RWPE2 (cell line): Measurements from ENCODE around the gene HDAC4.

Experiments used
- ATAC-seq: fragments of 200-7000 bp; cut with Tn5 transposase; 3 replicates; pipeline ENCODE4 v1.9.1; 2021; ENCODE audit warnings: low read depth
- DNase-seq: peaks from one replicate; pipeline ENCODE4 v3.0.0-alpha.2; 2020; ENCODE audit warnings: low spot score
- H3K27ac ChIP-seq: fragments of 450-650 bp; 2 replicates; pipeline ENCODE4 v1.5.1; 2017; ENCODE audit warnings: mild to moderate bottlenecking; ENCODE audit not compliant: poor library complexity, severe bottlenecking
- H3K27me3 ChIP-seq: fragments of 250-450 bp; sonication (Bioruptor Pico); 2 replicates; pipeline ENCODE4 v1.5.1; 2021; ENCODE audit warnings: mild to moderate bottlenecking, moderate library complexity; ENCODE audit not compliant: insufficient read depth, poor library complexity, severe bottlenecking
- H3K36me3 ChIP-seq: fragments of 250-450 bp; sonication (Bioruptor Pico); 2 replicates; pipeline ENCODE4 v1.5.1; 2020; ENCODE audit warnings: low read depth, mild to moderate bottlenecking, moderate library complexity
- H3K4me1 ChIP-seq: fragments of 250-450 bp; sonication (Bioruptor Pico); 2 replicates; pipeline ENCODE4 v1.5.1; 2021; ENCODE audit warnings: mild to moderate bottlenecking, moderate library complexity; ENCODE audit not compliant: insufficient read depth, poor library complexity, severe bottlenecking
- H3K4me3 ChIP-seq: fragments of 250-450 bp; sonication (Bioruptor Pico); 2 replicates; pipeline ENCODE4 v1.5.1; 2021; ENCODE audit warnings: mild to moderate bottlenecking, moderate library complexity; ENCODE audit not compliant: severe bottlenecking
- H3K9me3 ChIP-seq: fragments of 250-450 bp; sonication (Bioruptor Pico); 2 replicates; pipeline ENCODE4 v1.5.1; 2021; ENCODE audit warnings: mild to moderate bottlenecking, moderate library complexity; ENCODE audit not compliant: severe bottlenecking
- TF ChIP-seq, protein P1 (sequence below): fragments of 450-650 bp; IDR thresholded peaks from one replicate; pipeline ENCODE4 v1.5.1; 2017; ENCODE audit warnings: mild to moderate bottlenecking, moderate library complexity; ENCODE audit not compliant: poor library complexity, severe bottlenecking

The HDAC4 gene

DNA sequence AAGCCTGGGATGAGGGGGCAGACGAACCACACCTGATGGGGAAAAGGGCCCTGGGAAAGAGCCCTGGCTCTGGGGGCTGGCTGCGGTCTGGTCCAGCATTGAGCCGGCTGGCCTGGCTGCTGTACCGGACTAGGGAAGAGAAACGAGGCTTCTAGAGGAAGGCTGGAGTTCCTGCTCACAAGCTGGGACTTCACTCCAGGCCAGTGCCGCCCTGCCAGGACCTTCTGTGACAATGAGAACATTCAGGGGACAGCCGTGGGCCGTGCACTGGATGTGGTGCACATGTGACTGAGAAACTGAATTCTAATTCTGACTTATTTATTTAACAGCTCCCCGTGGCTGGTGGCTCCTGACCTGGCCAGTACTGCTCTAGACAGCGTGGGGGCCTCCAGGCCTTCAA lies 269.3 kb downstream of the HDAC4 start:
- H3K36me3 ChIP-seq, result no peaks in the 10 kb centered on the region
- no peaks in the 10 kb centered on the region for H3K27me3 ChIP-seq
- no peak for ATAC-seq
- no peak overlapping the region for H3K27ac ChIP-seq
- no peaks in the 10 kb centered on the region for H3K9me3 ChIP-seq
- H3K4me1 ChIP-seq, result no peaks in the 10 kb centered on the region
- H3K4me3 ChIP-seq, result no peak overlapping the region
- TF ChIP-seq, protein P1, sequence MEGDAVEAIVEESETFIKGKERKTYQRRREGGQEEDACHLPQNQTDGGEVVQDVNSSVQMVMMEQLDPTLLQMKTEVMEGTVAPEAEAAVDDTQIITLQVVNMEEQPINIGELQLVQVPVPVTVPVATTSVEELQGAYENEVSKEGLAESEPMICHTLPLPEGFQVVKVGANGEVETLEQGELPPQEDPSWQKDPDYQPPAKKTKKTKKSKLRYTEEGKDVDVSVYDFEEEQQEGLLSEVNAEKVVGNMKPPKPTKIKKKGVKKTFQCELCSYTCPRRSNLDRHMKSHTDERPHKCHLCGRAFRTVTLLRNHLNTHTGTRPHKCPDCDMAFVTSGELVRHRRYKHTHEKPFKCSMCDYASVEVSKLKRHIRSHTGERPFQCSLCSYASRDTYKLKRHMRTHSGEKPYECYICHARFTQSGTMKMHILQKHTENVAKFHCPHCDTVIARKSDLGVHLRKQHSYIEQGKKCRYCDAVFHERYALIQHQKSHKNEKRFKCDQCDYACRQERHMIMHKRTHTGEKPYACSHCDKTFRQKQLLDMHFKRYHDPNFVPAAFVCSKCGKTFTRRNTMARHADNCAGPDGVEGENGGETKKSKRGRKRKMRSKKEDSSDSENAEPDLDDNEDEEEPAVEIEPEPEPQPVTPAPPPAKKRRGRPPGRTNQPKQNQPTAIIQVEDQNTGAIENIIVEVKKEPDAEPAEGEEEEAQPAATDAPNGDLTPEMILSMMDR, result no peak
- no peak for DNase-seq

DNA sequence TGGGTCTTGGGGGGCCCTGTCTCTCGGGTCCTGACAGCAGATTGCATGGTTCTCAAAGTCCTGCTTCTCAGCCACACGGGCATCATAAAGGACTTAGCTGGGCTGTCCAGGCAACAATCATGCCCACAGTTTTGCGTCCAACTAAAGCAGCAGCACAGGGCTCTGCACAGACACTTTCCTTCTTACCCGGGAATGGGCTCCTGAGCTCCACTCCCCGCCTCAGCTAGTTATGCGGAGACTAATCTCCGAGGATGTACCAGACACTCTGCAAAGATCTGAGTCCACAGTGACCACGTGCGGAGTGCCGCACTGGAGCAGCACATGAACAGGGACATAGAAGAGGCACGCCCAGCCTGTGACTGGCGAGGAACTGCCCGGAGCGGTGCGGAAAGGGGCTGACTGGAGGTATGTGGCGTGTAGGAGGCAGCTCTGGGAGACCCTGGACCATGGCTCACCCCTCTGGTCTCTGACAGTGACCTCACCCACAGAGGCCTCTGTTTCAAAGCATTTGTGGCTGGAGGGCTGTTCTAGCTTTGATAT lies 270.0 kb downstream of the HDAC4 start:
- Histone ChIP-seq H3K9me3 (no peaks in the 10 kb centered on the region), H3K27me3 (no peaks in the 10 kb centered on the region), H3K4me1 (no peaks in the 10 kb centered on the region), H3K27ac (no peak overlapping the region), H3K36me3 (no peaks in the 10 kb centered on the region), H3K4me3 (no peak overlapping the region)
- DNase-seq, result no peak
- TF ChIP-seq, protein P1, result no peak
- no peak for ATAC-seq

DNA sequence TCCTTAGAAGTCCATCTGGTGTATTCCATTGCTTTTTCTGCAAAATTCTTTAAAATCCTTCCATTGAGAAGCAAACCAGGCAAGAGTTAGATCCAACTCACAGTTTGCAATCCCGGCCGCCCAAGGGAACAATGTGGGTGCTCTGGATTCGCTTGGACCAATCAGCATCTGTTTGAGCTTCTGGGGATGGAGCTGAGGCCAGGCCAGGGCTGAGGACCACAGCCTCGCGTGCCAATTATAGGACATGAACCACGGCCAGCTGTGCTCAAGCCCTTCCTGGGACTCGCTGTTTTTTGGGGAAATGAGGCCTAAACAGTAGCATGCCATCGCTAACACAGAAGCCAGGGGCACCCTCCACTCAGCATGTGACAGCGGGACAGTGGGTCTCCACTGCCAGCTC lies 270.8 kb downstream of the HDAC4 start:
- H3K4me1 ChIP-seq, result no peaks in the 10 kb centered on the region
- no peaks in the 10 kb centered on the region for H3K9me3 ChIP-seq
- TF ChIP-seq, protein P1, result no peak
- H3K27me3 ChIP-seq, result no peaks in the 10 kb centered on the region
- no peak overlapping the region for H3K27ac ChIP-seq
- H3K4me3 ChIP-seq, result no peak overlapping the region
- H3K36me3 ChIP-seq, result no peaks in the 10 kb centered on the region
- no peak for ATAC-seq
- no peak for DNase-seq

DNA sequence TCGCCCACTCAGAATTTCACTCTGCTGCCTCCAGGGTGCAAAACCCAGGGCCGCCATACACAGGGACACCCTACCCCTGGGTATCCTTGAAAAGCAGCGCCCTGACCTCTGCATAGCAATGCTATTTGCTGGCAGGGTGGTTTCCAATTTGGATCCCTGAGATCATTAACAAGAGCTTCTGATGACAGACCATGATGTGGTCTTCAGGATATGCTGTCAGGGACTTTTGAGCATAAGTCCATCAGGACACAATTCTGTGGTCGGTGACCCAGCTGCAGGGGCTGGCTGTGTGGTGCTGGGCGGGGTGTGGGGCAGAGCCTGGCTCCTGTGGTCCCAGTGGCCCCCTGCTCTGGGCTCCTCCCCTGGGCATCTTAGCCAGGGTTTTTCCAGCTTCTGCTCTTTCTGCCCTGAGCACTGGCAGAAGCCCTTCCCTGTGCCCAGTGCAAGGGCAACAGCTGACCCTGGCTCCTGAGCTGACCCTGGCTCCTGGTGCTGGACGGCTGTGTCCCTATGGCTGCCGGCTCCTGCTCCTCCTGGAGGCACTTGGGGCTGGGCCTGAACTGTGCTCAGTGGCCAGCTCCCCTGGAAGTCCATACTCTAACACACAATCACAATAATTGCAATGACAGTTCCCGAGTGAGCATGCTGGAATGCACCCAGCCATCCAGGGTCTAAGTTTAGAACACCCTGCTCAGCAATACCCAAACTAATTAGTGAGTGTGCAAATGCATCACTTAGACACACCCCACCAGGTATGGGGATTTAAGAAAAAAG lies 271.5 kb downstream of the HDAC4 start:
- no peaks in the 10 kb centered on the region for H3K4me1 ChIP-seq
- H3K27me3 ChIP-seq, result no peaks in the 10 kb centered on the region
- ATAC-seq (no peak), DNase-seq (no peak)
- no peak overlapping the region for H3K4me3 ChIP-seq
- TF ChIP-seq, protein P1, result no peak
- H3K27ac ChIP-seq, result no peak overlapping the region
- H3K36me3 ChIP-seq, result no peaks in the 10 kb centered on the region
- H3K9me3 ChIP-seq, result no peaks in the 10 kb centered on the region

DNA sequence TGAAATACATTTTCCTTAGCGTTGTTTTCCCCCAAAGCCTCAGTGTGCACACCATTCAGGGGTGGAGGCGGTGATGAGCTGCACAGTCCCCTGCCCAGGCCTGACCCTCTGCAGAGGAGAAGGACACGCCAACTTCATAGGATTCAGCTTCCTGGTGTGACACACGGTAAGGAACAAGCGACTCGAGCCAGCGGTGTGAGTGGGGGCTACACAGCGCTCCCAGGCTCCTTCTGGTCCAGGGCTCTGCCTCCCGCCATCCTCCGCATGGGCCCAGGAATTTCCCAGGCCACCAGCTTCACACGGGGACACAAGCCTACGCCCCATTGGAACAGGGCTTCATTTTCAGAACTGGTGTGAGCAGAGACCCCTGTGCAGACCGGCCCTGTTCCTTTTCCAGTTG lies 272.1 kb downstream of the HDAC4 start:
- Histone ChIP-seq H3K4me1 (no peaks in the 10 kb centered on the region), H3K27ac (no peak overlapping the region), H3K9me3 (no peaks in the 10 kb centered on the region), H3K36me3 (no peaks in the 10 kb centered on the region), H3K27me3 (no peaks in the 10 kb centered on the region), H3K4me3 (no peak overlapping the region)
- TF ChIP-seq, protein P1, result no peak
- ATAC-seq (no peak), DNase-seq (no peak)
